ENCODE measurements around the gene CYREN.

- TF ChIP-seq POLR2AphosphoS5 (IDR thresholded peaks at IDR 0.05; ENCODE audit: low read depth, low read length), result no peak
- TF ChIP-seq CTCF (IDR thresholded peaks at IDR 0.05), result no peak
- no peak for TF ChIP-seq SIN3A (IDR thresholded peaks at IDR 0.05; ENCODE audit: borderline replicate concordance, insufficient read depth, low read depth, low read length)
- no peak for TF ChIP-seq REST (IDR thresholded peaks at IDR 0.05; ENCODE audit: insufficient read depth in 1 of 2, low read depth in 2 of 2, low read length in 1 of 2)
Observed at GRCh38 chr7:135213831-135214230, 43.3 kb upstream of the CYREN start.

All from Panc1 (cell line).